ENCODE results near the gene FIBP. TPM values are rescaled to one million over a fixed set of nuclear protein-coding genes. Genes with fewer than 3 reads are reported as not detected.

The FIBP gene
- total and polyA plus RNA-seq, 2 of the 8 experiments (the other 6 are each of a cell fraction or from before 2014, with no cell fraction given): 74.3 to 173 TPM

DNA sequence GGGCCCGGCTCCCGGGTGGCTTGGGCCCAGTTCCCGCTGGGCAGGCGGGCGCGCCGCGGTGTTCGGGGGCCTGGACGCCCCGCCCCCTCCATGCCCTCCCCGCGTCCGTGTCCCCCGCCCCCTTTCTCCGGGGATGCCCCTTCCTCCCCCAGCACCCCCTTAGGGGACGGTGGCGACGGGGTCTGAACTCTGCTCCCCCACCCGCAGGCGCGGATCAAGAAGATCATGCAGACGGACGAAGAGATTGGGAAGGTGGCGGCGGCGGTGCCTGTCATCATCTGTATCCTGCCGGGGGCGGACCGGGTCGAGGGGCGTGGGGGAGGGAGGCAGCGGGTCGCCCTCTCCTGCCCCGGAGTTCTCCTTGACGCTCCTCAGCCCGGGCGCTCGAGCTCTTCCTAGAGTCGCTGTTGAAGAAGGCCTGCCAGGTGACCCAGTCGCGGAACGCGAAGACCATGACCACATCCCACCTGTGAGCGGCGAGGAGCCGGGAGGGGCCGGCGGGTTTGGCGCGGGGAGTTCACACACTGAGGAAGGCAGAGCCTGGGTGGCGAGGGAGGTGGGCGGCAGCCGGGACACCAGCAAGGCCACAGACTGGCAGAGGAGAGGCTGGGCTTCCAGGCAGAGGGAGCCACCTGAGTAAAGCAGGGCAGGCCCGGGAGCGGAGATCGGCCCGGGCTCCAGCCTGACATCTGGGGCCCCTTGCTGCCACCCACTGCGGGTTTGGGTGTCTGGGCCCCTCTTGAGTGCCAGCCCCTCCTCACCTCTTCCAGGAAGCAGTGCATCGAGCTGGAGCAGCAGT lies 31.5 kb upstream of the FIBP start:
- Histone ChIP-seq H3K18ac (ENCODE audit: extremely low read depth, low read length) (no peak overlapping the region; the same call in 1 of the 2 replicates), H3K9ac (replicated peaks in 1 of 4; ENCODE audit: extremely low read depth in 1 of 4, low read depth in 3 of 4, low read length in 3 of 4) (peak overlapping the region; percentile 9 to 61 (median 45)), H3K27me3 (replicated peaks in 1 of 4; ENCODE audit: control insufficient read depth in 3 of 4, extremely low read depth in 1 of 4, insufficient read depth in 3 of 4, low read length in 3 of 4) (no peaks in the 10 kb centered on the region), H2BK12ac (ENCODE audit: low read depth, low read length) (no peak overlapping the region), H3K36me3 (ENCODE audit: control insufficient read depth in 2 of 4, insufficient read depth in 4 of 4, low read length in 3 of 4) (peaks cover 0 to 8% (median 5%) of the 10 kb centered on the region in 4 experiments; a peak in 4 of 8 replicates), H3K9me3 (ENCODE audit: insufficient read depth in 2 of 2, low read depth in 1 of 2, low read length in 1 of 2) (no peaks in the 10 kb centered on the region), H3K4ac (replicated peaks; ENCODE audit: insufficient read length, low read depth, low read length) (no peak overlapping the region), H3K56ac (replicated peaks; ENCODE audit: insufficient read length, low read depth, low read length) (no peak overlapping the region), H4K5ac (ENCODE audit: insufficient read length, low read depth, low read length) (peak overlapping the region; percentile 90), H3K4me2 (ENCODE audit: insufficient read depth in 1 of 2, low read depth in 2 of 2, low read length in 2 of 2) (peak overlapping the region; percentile 74 to 86), H2AK5ac (ENCODE audit: low read depth, low read length) (no peak overlapping the region), H4K91ac (replicated peaks; ENCODE audit: insufficient read length, low read length) (no peak overlapping the region), H3K23me2 (ENCODE audit: low read depth, low read length) (peaks cover 13% of the 10 kb centered on the region; the same call in 1 of the 2 replicates), H2BK15ac (ENCODE audit: low read length) (no peak overlapping the region), H3K27ac (ENCODE audit: low read depth, low read length) (no peak overlapping the region), H3K79me2 (ENCODE audit: control insufficient read depth in 1 of 2, insufficient read depth in 2 of 2, low read length in 2 of 2) (peaks cover 0 to 7% of the 10 kb centered on the region in 2 experiments; a peak in 2 of 4 replicates), H4K20me1 (replicated peaks in 1 of 2; ENCODE audit: control insufficient read depth in 1 of 2, insufficient read depth in 2 of 2, low read length in 2 of 2) (peaks cover 0 to 5% of the 10 kb centered on the region in 2 experiments), H3K4me3 (ENCODE audit: extremely low read depth in 1 of 4, insufficient read depth in 2 of 4, low read depth in 3 of 4, low read length in 4 of 4) (peak overlapping the region; percentile 56 to 79 (median 68)), H2AFZ (ENCODE audit: low read length) (no peak overlapping the region), H3K79me1 (ENCODE audit: low read depth, low read length) (peaks cover 7% of the 10 kb centered on the region; the same call in 1 of the 2 replicates), H2BK120ac (replicated peaks; ENCODE audit: low read depth, low read length) (no peak overlapping the region), H2BK5ac (ENCODE audit: low read depth, low read length) (no peak overlapping the region; the same call in 1 of the 2 replicates), H3K14ac (ENCODE audit: insufficient read length) (no peak overlapping the region), H3K4me1 (replicated peaks in 1 of 4; ENCODE audit: control insufficient read depth in 3 of 4, insufficient read depth in 4 of 4, low read length in 3 of 4) (peaks cover 0 to 22% (median 13%) of the 10 kb centered on the region in 4 experiments; a peak in 4 of 7 replicates), H3K23ac (ENCODE audit: insufficient read length) (no peak overlapping the region), H2BK20ac (ENCODE audit: low read length) (no peak overlapping the region), H4K8ac (ENCODE audit: extremely low read depth, insufficient read depth, low read length) (peak overlapping the region; percentile 63)
- DNase-seq (ENCODE audit: low read depth in 1 of 2, low spot score in 2 of 2) (no peak), FAIRE-seq (no peak)
- CTCF ChIA-PET (ENCODE audit: partially characterized antibody): interaction anchor here (0.6 to 1.3 kb wide), 4 partner anchors 12 to 46 kb away, joined by 3 to 4 read pairs (median 3); partner anchors contain the start of gene TSGA10IP
- POLR2A ChIA-PET (ENCODE audit: partially characterized antibody): interaction anchor here (0.9 to 1.4 kb wide), 3 partner anchors 18 to 60 kb away, joined by 3 to 5 read pairs (median 3); no protein-coding TSS in a partner anchor
- 19% methylated on average over 21 of the region's 60 CpGs; no CpG with 5 or more reads in 1 of the 2 experiments for WGBS, 2 experiments (ENCODE audit: extremely low coverage in 1 of 2, insufficient coverage in 1 of 2, insufficient read length in 1 of 2, insufficient replicate concordance in 2 of 2, low coverage in 1 of 2, low lambda C conversion rate in 2 of 2, missing lambda C conversion rate in 1 of 2)
- TF ChIP-seq EGR1 (IDR thresholded peaks at IDR 0.05; ENCODE audit: borderline replicate concordance, low read depth, low read length): no peak
- TF ChIP-seq, protein P1, sequence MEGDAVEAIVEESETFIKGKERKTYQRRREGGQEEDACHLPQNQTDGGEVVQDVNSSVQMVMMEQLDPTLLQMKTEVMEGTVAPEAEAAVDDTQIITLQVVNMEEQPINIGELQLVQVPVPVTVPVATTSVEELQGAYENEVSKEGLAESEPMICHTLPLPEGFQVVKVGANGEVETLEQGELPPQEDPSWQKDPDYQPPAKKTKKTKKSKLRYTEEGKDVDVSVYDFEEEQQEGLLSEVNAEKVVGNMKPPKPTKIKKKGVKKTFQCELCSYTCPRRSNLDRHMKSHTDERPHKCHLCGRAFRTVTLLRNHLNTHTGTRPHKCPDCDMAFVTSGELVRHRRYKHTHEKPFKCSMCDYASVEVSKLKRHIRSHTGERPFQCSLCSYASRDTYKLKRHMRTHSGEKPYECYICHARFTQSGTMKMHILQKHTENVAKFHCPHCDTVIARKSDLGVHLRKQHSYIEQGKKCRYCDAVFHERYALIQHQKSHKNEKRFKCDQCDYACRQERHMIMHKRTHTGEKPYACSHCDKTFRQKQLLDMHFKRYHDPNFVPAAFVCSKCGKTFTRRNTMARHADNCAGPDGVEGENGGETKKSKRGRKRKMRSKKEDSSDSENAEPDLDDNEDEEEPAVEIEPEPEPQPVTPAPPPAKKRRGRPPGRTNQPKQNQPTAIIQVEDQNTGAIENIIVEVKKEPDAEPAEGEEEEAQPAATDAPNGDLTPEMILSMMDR (IDR thresholded peaks at IDR 0.05; ENCODE audit: control extremely low read depth in 1 of 3, insufficient read depth in 1 of 3, low read depth in 1 of 3, low read length in 3 of 3): no peak
- TF ChIP-seq RAD21 (IDR thresholded peaks at IDR 0.05 in 1 of 2, conservative IDR thresholded peaks at IDR 0.05 in 1 of 2; ENCODE audit: low read depth in 2 of 2, low read length in 2 of 2): no peak
- no peak for TF ChIP-seq RXRA (IDR thresholded peaks at IDR 0.05; ENCODE audit: insufficient read depth, low read depth, low read length)
- no peak for TF ChIP-seq RNF2 (IDR thresholded peaks at IDR 0.05; ENCODE audit: borderline replicate concordance, low read depth, low read length, missing control alignments, poor library complexity, severe bottlenecking)
- TF ChIP-seq, protein P2, sequence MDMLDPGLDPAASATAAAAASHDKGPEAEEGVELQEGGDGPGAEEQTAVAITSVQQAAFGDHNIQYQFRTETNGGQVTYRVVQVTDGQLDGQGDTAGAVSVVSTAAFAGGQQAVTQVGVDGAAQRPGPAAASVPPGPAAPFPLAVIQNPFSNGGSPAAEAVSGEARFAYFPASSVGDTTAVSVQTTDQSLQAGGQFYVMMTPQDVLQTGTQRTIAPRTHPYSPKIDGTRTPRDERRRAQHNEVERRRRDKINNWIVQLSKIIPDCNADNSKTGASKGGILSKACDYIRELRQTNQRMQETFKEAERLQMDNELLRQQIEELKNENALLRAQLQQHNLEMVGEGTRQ (IDR thresholded peaks at IDR 0.05; ENCODE audit: low read length): no peak
